SK-N-MC (cell line): ENCODE measurements around the gene SH3BP5.

ENCODE experiments used
- DNase-seq: peaks from one replicate; pipeline ENCODE4 v3.0.0-alpha.2; 2011; ENCODE audit warnings: low read depth, low spot score
- H3K27ac ChIP-seq: fragments of 200-600 bp; sonication (generic); 2 replicates; pipeline ENCODE4 v1.5.1; 2016; ENCODE audit warnings: mixed run types
- H3K36me3 ChIP-seq: fragments of 200-600 bp; sonication (generic); 2 replicates; pipeline ENCODE4 v1.6.1; 2017; ENCODE audit warnings: antibody characterized with exemption, low read length, mixed read lengths; ENCODE audit not compliant: insufficient read depth
- H3K4me3 ChIP-seq: fragments of 200-600 bp; sonication (generic); 2 replicates; pipeline ENCODE4 v1.5.1; 2016
- H3K9ac ChIP-seq: fragments of 200-600 bp; sonication (generic); 2 replicates; pipeline ENCODE4 v1.8.0; 2017; ENCODE audit warnings: mixed run types, mixed read lengths; ENCODE audit not compliant: insufficient read length
- H3K9me3 ChIP-seq: fragments of 200-600 bp; sonication (generic); 2 replicates; pipeline ENCODE4 v1.6.1; 2017; ENCODE audit warnings: low read depth, mild to moderate bottlenecking, antibody characterized with exemption, low read length, moderate library complexity, mixed read lengths
- EZH2 ChIP-seq: fragments of 200-600 bp; sonication (generic); IDR thresholded peaks from one replicate; pipeline ENCODE4 v1.6.1; 2017; ENCODE audit warnings: antibody characterized with exemption
- FOXP2 ChIP-seq: optimal IDR thresholded peaks from 2 replicates; pipeline ENCODE3; 2011; ENCODE audit warnings: mild to moderate bottlenecking, moderate library complexity; ENCODE audit not compliant: insufficient read depth; ENCODE audit errors: extremely low read length, control extremely low read depth
- POLR2AphosphoS5 ChIP-seq: IDR thresholded peaks from 2 replicates; pipeline ENCODE4 v1.6.1; 2012; ENCODE audit warnings: mild to moderate bottlenecking, low read depth, low read length, borderline replicate concordance

SH3BP5 gene

DNA sequence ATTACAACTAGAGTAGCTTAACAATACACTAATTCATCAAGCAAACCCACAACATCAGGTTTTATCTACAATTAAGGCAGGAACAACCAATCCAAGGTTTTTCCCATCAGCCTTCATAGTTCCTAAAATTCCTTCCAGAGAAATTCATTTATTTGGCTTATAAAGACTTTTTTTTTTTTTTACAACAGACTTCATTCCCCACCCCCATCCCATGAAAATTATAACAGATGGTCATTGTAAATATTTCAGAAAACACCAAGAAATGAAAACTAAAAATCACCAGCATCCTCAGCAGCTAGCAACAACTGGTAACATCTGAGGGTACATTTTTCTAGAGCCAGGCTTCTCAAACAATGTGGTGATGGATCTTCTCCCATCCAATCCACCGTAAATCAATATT is 11.0 kb downstream of the SH3BP5 start:
- Histone ChIP-seq H3K27ac (no peak overlapping the region), H3K4me3 (no peak overlapping the region), H3K9ac (no peak overlapping the region), H3K36me3 (no peaks in the 10 kb centered on the region), H3K9me3 (no peaks in the 10 kb centered on the region)
- no peak for TF ChIP-seq EZH2
- no peak for TF ChIP-seq FOXP2
- no peak for TF ChIP-seq POLR2AphosphoS5
- DNase-seq, result no peak

DNA sequence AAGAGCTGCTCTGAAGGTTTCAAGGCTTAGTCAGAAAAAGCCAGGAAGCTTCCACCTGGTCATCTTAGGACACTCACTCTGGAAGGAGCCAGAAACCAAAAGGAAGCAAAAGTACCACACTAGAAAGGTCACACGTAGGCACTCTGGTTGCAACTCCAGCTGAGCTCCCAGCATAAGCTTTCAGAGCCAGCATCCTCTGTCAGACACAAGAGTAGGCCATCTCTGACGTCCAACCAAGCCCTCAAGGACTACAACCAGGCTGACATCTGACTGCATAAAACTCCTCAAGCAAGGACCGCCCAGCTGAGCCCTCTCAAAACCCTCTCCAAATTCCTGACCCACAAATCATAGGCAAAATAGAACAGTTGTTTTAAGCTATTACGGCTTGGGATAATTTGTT is 12.8 kb downstream of the SH3BP5 start:
- H3K36me3 ChIP-seq, result no peaks in the 10 kb centered on the region
- DNase-seq, result no peak
- H3K27ac ChIP-seq, result no peak overlapping the region
- no peak overlapping the region for H3K4me3 ChIP-seq
- H3K9me3 ChIP-seq, result no peaks in the 10 kb centered on the region
- TF ChIP-seq EZH2, result no peak
- no peak for TF ChIP-seq FOXP2
- no peak for TF ChIP-seq POLR2AphosphoS5
- no peak overlapping the region for H3K9ac ChIP-seq

DNA sequence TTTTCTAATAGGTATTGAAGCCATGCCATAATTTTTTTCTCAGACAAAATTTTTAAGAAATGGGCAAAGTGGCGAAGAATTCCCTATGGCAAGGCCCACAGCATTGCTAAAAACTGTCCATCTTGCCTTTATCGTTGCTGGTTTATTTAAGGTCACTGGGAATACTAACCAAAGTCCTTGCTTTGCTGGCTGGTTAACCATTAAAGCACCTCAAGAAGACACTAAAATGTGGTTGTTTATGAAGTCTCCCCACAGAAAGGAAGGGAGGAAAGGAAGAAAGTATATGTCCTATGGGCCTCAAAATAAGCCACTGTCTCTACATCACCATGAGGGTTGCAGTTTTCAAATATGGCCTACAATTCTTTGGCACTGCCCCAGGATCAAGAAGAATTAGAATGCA is 13.2 kb downstream of the SH3BP5 start:
- no peak overlapping the region for H3K27ac ChIP-seq
- H3K9ac ChIP-seq, result no peak overlapping the region
- TF ChIP-seq FOXP2, result no peak
- TF ChIP-seq EZH2, result no peak
- no peak for TF ChIP-seq POLR2AphosphoS5
- H3K9me3 ChIP-seq, result no peaks in the 10 kb centered on the region
- no peaks in the 10 kb centered on the region for H3K36me3 ChIP-seq
- no peak for DNase-seq
- H3K4me3 ChIP-seq, result no peak overlapping the region

DNA sequence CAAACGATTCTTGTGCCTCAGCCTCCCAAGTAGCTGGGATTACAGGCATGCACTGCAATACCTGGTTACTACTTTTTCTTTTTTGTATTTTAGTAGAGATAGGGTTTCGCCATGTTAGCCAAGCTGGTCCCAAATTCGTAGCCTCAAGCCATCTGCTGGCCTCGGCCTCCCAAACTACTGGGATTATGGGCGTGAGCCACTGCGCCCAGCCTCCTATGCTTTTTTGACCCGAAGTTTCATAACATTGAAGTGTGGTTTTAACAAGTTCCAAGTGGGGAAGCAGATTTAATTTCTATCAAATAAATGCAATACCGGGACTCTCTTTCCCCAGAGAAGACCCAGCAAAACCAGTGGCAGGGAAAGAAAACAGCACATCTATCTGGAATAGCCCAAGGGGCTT is 13.7 kb downstream of the SH3BP5 start:
- TF ChIP-seq POLR2AphosphoS5 (no peak), EZH2 (no peak), FOXP2 (no peak)
- Histone ChIP-seq H3K4me3 (no peak overlapping the region), H3K9me3 (no peaks in the 10 kb centered on the region), H3K9ac (no peak overlapping the region), H3K36me3 (no peaks in the 10 kb centered on the region), H3K27ac (no peak overlapping the region)
- no peak for DNase-seq

DNA sequence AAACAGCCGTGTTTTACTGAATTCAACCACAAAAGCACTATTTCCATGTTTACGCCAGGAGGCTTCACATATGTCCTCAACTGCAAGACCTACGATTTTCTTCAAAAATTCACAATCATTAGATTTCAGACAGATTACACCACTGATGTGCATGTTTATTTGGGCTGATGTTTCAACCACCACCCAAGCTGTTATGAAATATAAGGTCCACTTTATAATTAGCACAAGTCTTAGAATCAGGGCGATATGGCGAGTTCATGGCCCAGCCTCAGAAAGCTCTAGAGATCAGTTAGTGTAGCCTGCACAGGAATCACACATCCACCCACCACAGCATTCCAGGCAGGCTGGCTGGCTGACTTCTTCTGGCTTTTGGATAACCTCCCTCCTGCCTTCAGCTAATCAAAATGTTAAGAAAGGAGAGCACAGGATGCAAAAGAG is 15.4 kb downstream of the SH3BP5 start:
- TF ChIP-seq POLR2AphosphoS5, result no peak
- no peak for TF ChIP-seq EZH2
- Histone ChIP-seq H3K4me3 (no peak overlapping the region), H3K36me3 (no peaks in the 10 kb centered on the region), H3K9me3 (no peaks in the 10 kb centered on the region), H3K27ac (no peak overlapping the region), H3K9ac (no peak overlapping the region)
- no peak for DNase-seq

DNA sequence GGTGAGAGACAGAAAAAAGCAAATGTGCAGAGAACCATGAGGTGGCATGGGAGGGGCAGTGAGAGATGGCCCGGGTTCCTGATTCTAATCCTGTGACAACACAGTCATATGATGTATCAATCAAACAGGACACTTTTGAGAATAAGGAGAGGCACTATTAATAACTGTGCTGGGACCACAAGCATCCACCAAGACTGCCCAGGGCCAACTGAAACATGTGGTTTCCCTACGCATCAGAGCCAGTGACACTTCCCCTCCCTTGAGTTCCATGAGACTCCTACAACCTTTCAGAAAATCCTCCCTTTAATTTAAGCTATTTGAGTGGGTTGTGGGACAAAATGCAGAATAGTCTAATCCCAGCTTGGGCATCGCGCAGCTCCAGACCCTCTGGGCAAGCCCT is 17.4 kb downstream of the SH3BP5 start:
- DNase-seq, result no peak
- H3K27ac ChIP-seq, result no peak overlapping the region
- TF ChIP-seq POLR2AphosphoS5 (no peak), EZH2 (no peak), FOXP2 (no peak)
- no peaks in the 10 kb centered on the region for H3K9me3 ChIP-seq
- no peak overlapping the region for H3K4me3 ChIP-seq
- H3K36me3 ChIP-seq, result no peaks in the 10 kb centered on the region
- H3K9ac ChIP-seq, result no peak overlapping the region

DNA sequence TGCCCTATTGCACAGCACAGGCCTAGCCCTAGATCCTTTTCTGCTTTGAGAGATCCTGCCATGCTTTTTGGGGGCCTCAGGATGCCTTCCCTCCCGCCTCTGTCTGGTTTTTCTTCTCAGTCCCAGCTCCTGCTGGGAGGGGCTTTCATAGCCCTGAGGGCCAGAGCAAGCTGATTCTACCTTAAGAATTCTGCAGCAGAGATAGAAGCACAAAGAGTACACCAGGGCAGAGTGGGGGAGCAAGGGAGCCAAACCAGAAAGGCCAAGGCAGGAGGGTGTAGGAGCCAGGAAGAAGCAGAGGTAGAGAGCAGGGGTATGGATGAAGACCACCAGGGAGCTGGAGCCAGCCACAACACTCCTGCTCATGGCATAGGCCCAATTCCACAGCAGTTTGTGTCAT is 18.1 kb downstream of the SH3BP5 start:
- Histone ChIP-seq H3K36me3 (no peaks in the 10 kb centered on the region), H3K27ac (no peak overlapping the region), H3K9me3 (no peaks in the 10 kb centered on the region), H3K9ac (no peak overlapping the region), H3K4me3 (no peak overlapping the region)
- TF ChIP-seq POLR2AphosphoS5 (no peak), EZH2 (no peak), FOXP2 (no peak)
- DNase-seq, result no peak

DNA sequence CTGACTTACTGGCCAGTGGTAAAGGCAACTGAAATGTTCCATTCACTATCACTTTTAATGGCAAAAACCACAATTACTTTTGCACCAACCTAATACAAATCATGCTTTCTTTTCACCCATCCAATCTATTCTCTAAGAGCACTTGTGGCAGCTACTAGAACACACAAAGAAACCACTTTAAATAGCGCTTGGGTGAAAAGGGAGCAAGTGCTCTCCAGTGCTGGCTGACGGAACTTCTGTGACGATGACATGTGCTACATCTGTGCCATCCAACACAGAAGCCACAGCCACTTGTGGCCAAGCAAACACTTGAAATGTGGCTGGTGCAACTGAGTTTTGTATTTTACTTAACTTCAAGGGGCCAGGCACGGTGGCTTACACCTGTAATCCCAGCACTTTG is 18.9 kb downstream of the SH3BP5 start:
- DNase-seq, result no peak
- Histone ChIP-seq H3K4me3 (no peak overlapping the region), H3K27ac (no peak overlapping the region), H3K36me3 (no peaks in the 10 kb centered on the region), H3K9me3 (no peaks in the 10 kb centered on the region), H3K9ac (no peak overlapping the region)
- no peak for TF ChIP-seq POLR2AphosphoS5
- no peak for TF ChIP-seq FOXP2
- TF ChIP-seq EZH2, result no peak

DNA sequence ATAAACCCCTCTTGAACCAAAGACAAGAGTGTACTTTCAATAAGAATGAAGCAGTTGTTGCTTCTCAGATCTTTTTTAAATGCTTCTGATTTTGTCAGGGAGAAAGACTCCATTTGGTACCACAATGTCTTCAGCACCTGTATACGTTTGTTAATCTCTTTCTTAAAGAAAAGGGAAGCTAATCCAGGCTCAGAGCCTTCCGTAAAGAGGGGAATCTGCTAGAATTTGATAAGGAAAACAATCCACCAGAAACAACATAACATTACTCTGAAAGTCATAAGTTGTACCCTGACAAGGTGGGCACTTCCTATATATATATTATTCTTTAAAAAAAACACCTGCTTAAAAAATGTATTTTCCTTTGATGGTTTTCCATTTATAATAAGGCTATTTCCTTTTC is 19.8 kb downstream of the SH3BP5 start:
- Histone ChIP-seq H3K27ac (no peak overlapping the region), H3K9me3 (no peaks in the 10 kb centered on the region), H3K4me3 (no peak overlapping the region), H3K36me3 (no peaks in the 10 kb centered on the region), H3K9ac (no peak overlapping the region)
- TF ChIP-seq FOXP2 (no peak), POLR2AphosphoS5 (no peak), EZH2 (no peak)
- DNase-seq, result no peak
